ENCODE measurements around the gene SNRNP40. TPM values are rescaled to one million over a fixed set of nuclear protein-coding genes. Genes with fewer than 3 reads are reported as not detected.

The SNRNP40 gene
- total RNA-seq, 3 donors from 2014 or later, result 40.2 to 73.4 (median 66.6) TPM

- no peaks in the 10 kb centered on the region for H3K9me3 ChIP-seq
- intact Hi-C loops (cut with DNase I; ENCODE audit: low total_unique reads), result no loop called here
- no peak overlapping the region for H3K27ac ChIP-seq
- H3K36me3 ChIP-seq, result no peaks in the 10 kb centered on the region
- H3K4me3 ChIP-seq, result no peak overlapping the region
- DNase-seq (ENCODE audit: low spot score in 2 of 2), result no peak
- TF ChIP-seq POLR2A (IDR thresholded peaks at IDR 0.05), result no peak
- no peaks in the 10 kb centered on the region for H3K27me3 ChIP-seq
- H3K4me1 ChIP-seq, result no peaks in the 10 kb centered on the region
Observed at GRCh38 chr1:31232689-31233088, 63.9 kb downstream of the SNRNP40 start.

DNA sequence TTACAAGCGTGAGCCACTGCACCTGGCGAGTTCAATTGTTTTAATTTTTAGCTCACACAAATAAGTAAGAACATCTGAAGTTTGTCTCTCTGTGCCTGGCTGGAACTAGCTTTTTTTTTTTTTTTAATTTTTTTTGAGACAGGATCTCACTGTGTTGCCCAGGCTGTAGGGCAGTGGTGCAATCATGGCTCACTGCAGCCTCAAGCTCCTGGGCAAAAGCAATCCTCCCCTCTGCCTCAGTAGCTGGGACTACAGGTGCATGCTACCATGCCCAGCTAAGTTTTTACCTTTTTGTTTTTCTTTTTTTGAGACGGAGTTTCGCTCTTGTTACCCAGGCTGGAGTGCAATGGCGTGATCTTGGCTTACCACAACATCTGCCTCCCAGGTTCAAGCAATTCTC, 64.8 kb downstream of the SNRNP40 start:
- H3K27ac ChIP-seq, result no peak overlapping the region
- DNase-seq (ENCODE audit: low spot score in 2 of 2), result no peak
- H3K9me3 ChIP-seq, result no peaks in the 10 kb centered on the region
- TF ChIP-seq POLR2A (IDR thresholded peaks at IDR 0.05) (no peak), POLR2AphosphoS5 (IDR thresholded peaks at IDR 0.05) (no peak)
- TF ChIP-seq, protein P1, sequence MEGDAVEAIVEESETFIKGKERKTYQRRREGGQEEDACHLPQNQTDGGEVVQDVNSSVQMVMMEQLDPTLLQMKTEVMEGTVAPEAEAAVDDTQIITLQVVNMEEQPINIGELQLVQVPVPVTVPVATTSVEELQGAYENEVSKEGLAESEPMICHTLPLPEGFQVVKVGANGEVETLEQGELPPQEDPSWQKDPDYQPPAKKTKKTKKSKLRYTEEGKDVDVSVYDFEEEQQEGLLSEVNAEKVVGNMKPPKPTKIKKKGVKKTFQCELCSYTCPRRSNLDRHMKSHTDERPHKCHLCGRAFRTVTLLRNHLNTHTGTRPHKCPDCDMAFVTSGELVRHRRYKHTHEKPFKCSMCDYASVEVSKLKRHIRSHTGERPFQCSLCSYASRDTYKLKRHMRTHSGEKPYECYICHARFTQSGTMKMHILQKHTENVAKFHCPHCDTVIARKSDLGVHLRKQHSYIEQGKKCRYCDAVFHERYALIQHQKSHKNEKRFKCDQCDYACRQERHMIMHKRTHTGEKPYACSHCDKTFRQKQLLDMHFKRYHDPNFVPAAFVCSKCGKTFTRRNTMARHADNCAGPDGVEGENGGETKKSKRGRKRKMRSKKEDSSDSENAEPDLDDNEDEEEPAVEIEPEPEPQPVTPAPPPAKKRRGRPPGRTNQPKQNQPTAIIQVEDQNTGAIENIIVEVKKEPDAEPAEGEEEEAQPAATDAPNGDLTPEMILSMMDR (IDR thresholded peaks at IDR 0.05), result no peak
- H3K27me3 ChIP-seq, result no peaks in the 10 kb centered on the region
- no peaks in the 10 kb centered on the region for H3K4me1 ChIP-seq
- no peaks in the 10 kb centered on the region for H3K36me3 ChIP-seq
- no peak overlapping the region for H3K4me3 ChIP-seq
- intact Hi-C loops (cut with DNase I; ENCODE audit: low total_unique reads), result no loop called here

DNA sequence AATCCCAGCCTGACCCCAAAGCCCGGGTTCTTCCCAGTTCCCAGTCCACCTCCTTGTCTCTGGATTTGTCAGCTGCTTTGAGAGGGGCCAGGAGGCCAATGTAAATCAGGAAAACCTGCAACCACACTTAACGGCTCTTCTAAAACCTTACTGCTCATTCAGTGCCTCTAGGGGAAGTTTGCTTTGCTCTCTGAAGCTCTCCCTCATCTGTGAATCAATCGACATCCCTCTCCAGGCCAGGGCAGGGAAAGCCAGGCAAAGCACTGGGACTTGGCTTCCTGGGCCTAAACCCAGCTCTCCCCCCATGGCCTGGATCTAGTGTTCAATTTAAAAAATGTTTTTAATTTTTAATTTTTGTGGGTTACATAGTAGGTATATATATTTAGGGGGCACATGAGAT, 66.2 kb downstream of the SNRNP40 start:
- no peaks in the 10 kb centered on the region for H3K9me3 ChIP-seq
- intact Hi-C loops (cut with DNase I; ENCODE audit: low total_unique reads), result no loop called here
- H3K27ac ChIP-seq, result no peak overlapping the region
- no peaks in the 10 kb centered on the region for H3K4me1 ChIP-seq
- TF ChIP-seq, protein P1 (IDR thresholded peaks at IDR 0.05), result no peak
- TF ChIP-seq POLR2AphosphoS5 (IDR thresholded peaks at IDR 0.05) (no peak), POLR2A (IDR thresholded peaks at IDR 0.05) (no peak)
- no peaks in the 10 kb centered on the region for H3K36me3 ChIP-seq
- no peaks in the 10 kb centered on the region for H3K27me3 ChIP-seq
- DNase-seq (ENCODE audit: low spot score in 2 of 2), result no peak
- no peak overlapping the region for H3K4me3 ChIP-seq

GRCh38 chr1:31228986-31229385, 67.6 kb downstream of the SNRNP40 start:
- no peak overlapping the region for H3K4me3 ChIP-seq
- intact Hi-C loops (cut with DNase I; ENCODE audit: low total_unique reads), result no loop called here

GRCh38 chr1:31227891-31228568, 68.6 kb downstream of the SNRNP40 start:
- H3K4me3 ChIP-seq, result no peak overlapping the region
- DNase-seq (ENCODE audit: low spot score in 2 of 2), result no peak
- intact Hi-C loops (cut with DNase I; ENCODE audit: low total_unique reads), result no loop called here
- no peaks in the 10 kb centered on the region for H3K4me1 ChIP-seq
- H3K27ac ChIP-seq, result no peak overlapping the region
- no peaks in the 10 kb centered on the region for H3K9me3 ChIP-seq
- H3K36me3 ChIP-seq, result no peaks in the 10 kb centered on the region
- TF ChIP-seq POLR2AphosphoS5 (IDR thresholded peaks at IDR 0.05) (no peak), POLR2A (IDR thresholded peaks at IDR 0.05) (no peak)
- TF ChIP-seq, protein P1 (IDR thresholded peaks at IDR 0.05), result no peak
- H3K27me3 ChIP-seq, result no peaks in the 10 kb centered on the region

More at GRCh38 chr1:31228986-31229385, 67.6 kb downstream of the SNRNP40 start:
- H3K36me3 ChIP-seq, result no peaks in the 10 kb centered on the region
- TF ChIP-seq POLR2AphosphoS5 (IDR thresholded peaks at IDR 0.05) (no peak), POLR2A (IDR thresholded peaks at IDR 0.05) (no peak)
- TF ChIP-seq, protein P1 (IDR thresholded peaks at IDR 0.05), result no peak
- DNase-seq (ENCODE audit: low spot score in 2 of 2), result no peak
- no peaks in the 10 kb centered on the region for H3K9me3 ChIP-seq
- no peak overlapping the region for H3K27ac ChIP-seq
- no peaks in the 10 kb centered on the region for H3K27me3 ChIP-seq
- H3K4me1 ChIP-seq, result no peaks in the 10 kb centered on the region
